PFSK-1 (cell line): ENCODE data around the gene YRDC.

Experiments
- FOXP2 ChIP-seq: optimal IDR thresholded peaks from 2 replicates; pipeline ENCODE3; 2011; ENCODE audit warnings: borderline replicate concordance, control low read depth, inconsistent platforms; ENCODE audit not compliant: insufficient read depth; ENCODE audit errors: extremely low read length, extremely low read depth
- POLR2AphosphoS5 ChIP-seq: IDR thresholded peaks from 2 replicates; pipeline ENCODE4 v1.6.1; 2012; ENCODE audit warnings: low read depth, mild to moderate bottlenecking, control low read depth, low read length, moderate library complexity
- REST ChIP-seq, 2 experiments: IDR thresholded peaks; 2 replicates each; pipeline versions ENCODE4 v1.6.1 to v1.8.0; 2011 to 2012; ENCODE audit warnings: low read depth in 2 of 2, low read length in 2 of 2, control low read depth in 1 of 2, inconsistent platforms in 1 of 2, mild to moderate bottlenecking in 1 of 2, moderate library complexity in 1 of 2; ENCODE audit not compliant: insufficient read depth in 1 of 2
- SIN3A ChIP-seq: IDR thresholded peaks from 2 replicates; pipeline ENCODE4 v1.6.1; 2012; ENCODE audit warnings: mild to moderate bottlenecking, low read length, moderate library complexity, borderline replicate concordance; ENCODE audit not compliant: insufficient read depth
- TAF1 ChIP-seq: IDR thresholded peaks from 2 replicates; pipeline ENCODE4 v1.6.1; 2012; ENCODE audit warnings: low read length, control low read depth, borderline replicate concordance; ENCODE audit not compliant: insufficient read depth

Gene YRDC

DNA sequence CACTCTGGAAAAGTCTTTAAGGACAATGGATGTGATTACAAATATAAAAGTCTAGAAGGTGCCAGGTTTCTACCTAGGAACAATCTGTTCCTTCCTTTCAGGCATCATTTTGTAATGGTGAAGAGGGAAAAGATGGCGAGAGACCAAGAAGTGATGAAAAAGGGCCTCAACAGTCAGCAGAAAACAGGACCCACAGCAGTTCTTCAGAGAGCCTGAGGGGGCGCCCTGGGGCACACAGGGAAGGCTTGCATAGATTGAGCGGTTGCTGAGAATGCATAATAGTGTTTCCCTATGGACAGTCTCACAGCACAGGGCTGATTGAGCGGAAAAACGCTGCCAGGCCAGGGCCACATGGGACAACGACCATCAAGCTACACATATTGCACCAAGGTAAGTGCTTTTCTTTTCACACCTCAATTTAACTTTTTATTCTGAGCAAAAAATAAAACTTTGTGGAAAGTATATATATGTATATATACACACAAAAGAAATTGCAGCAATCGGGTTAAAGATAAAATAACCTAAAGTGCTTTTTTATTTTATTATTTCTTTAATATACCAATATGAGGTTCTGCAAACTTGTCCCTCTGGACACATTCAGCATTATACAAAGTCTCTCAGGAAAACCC is 3.1 kb upstream of the YRDC start:
- TF ChIP-seq POLR2AphosphoS5 = no peak
- TF ChIP-seq SIN3A = no peak
- 0 out of 4 replicates have a peak, but pooled peaks of 1 of the 2 experiments have one; percentile 20 for TF ChIP-seq REST (IDR thresholded peaks at IDR 0.05; ENCODE audit: insufficient read depth in 1 of 2, low read depth in 2 of 2, low read length in 2 of 2)

- TF ChIP-seq SIN3A (no peak), REST (IDR thresholded peaks at IDR 0.05; ENCODE audit: insufficient read depth in 1 of 2, low read depth in 2 of 2, low read length in 2 of 2) (no peak), TAF1 (no peak), FOXP2 (no peak), POLR2AphosphoS5 (no peak)
These were observed 1.9 kb upstream of the YRDC start for GRCh38 chr1:37809942-37810341.

DNA sequence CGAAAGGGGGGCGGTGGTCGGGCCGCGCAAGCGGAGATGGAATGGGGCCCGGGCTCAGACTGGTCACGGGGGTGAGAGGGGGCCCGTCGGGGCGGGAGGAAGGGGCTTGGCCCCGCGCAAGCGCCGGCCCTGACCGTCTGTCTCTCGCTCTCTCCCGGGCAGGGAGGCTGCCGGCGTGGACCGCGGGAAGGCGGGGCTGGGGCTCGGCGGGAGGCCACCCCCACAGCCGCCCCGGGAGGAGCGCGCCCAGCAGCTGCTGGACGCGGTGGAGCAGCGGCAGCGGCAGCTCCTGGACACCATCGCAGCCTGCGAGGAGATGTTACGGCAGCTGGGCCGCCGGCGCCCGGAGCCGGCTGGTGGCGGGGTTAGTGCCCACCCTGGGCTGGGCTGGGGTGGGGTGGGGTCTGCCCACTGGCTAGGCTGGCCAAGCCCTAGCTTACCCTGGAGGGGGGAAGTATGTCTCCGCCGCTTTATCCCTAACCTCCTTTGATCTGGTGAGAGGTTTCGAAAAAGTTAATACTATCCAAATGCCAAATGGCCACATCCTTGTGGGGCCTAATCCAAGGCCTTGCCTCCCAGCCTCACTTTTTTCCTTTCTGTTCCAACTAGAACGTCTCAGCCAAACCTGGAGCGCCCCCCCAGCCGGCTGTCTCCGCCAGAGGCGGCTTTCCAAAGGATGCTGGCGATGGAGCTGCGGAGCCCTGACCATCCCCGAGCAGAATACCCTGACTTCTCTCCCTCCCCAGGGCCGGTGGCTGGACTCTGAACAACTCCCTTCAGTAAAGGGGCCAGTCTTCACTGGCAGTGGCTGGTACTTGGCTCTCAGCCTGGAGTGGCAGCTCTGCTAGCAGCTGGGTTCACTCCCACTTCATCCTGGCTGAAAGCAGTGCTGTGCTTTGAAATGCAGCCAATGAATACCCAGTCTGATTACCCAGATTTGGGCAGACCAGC is 636 bp upstream of the YRDC start:
- TF ChIP-seq SIN3A (no peak), POLR2AphosphoS5 (no peak), REST (IDR thresholded peaks at IDR 0.05; ENCODE audit: insufficient read depth in 1 of 2, low read depth in 2 of 2, low read length in 2 of 2) (no peak), TAF1 (no peak), FOXP2 (no peak)

GRCh38 chr1:37807220-37807554 is 821 bp downstream of the YRDC start:
- TF ChIP-seq POLR2AphosphoS5 = no peak; the same call in 1 of the 2 replicates
- TF ChIP-seq SIN3A = no peak

GRCh38 chr1:37802439-37802838 is 5.6 kb downstream of the YRDC start:
- TF ChIP-seq POLR2AphosphoS5 (peak; percentile 29; the same call in 1 of the 2 replicates), FOXP2 (no peak)

- no peak for TF ChIP-seq POLR2AphosphoS5
- TF ChIP-seq TAF1 = no peak
- no peak for TF ChIP-seq SIN3A
- no peak for TF ChIP-seq FOXP2
- no peak for TF ChIP-seq REST (IDR thresholded peaks at IDR 0.05; ENCODE audit: insufficient read depth in 1 of 2, low read depth in 2 of 2, low read length in 2 of 2)
These were observed 10.2 kb downstream of the YRDC start for GRCh38 chr1:37797750-37798345.
